OCI-LY1 (cell line): ENCODE results near the gene NBEA.

Experiments used
- H2AFZ ChIP-seq: fragments of 200-600 bp; sonication (generic), shearing (Covaris generic); 2 replicates; pipeline ENCODE4 v1.6.0; 2014; ENCODE audit warnings: antibody characterized with exemption, mild to moderate bottlenecking, low read length
- H3F3A ChIP-seq: fragments of 200-600 bp; sonication (generic), shearing (Covaris generic); 2 replicates; pipeline ENCODE4 v1.6.0; 2014; ENCODE audit warnings: mild to moderate bottlenecking, antibody characterized with exemption, low read length, moderate library complexity; ENCODE audit not compliant: insufficient read depth
- H3K27ac ChIP-seq: fragments of 200-600 bp; sonication (generic); 2 replicates; pipeline ENCODE4 v1.5.1; 2014; ENCODE audit warnings: low read length, mixed run types, mild to moderate bottlenecking, low read depth; ENCODE audit not compliant: poor library complexity, severe bottlenecking
- H3K27me3 ChIP-seq: fragments of 200-600 bp; sonication (generic); 2 replicates; pipeline ENCODE4 v1.6.0; 2014; ENCODE audit warnings: antibody characterized with exemption, mild to moderate bottlenecking, low read length, moderate library complexity; ENCODE audit not compliant: insufficient read depth
- H3K36me3 ChIP-seq: fragments of 200-600 bp; sonication (generic); 2 replicates; pipeline ENCODE4 v1.6.1; 2014; ENCODE audit warnings: mild to moderate bottlenecking, antibody characterized with exemption, low read length, moderate library complexity, mixed read lengths; ENCODE audit not compliant: insufficient read depth
- H3K4me1 ChIP-seq: fragments of 200-600 bp; sonication (generic); 2 replicates; pipeline ENCODE4 v1.5.1; 2014; ENCODE audit warnings: mild to moderate bottlenecking, low read length, moderate library complexity; ENCODE audit not compliant: insufficient read depth, severe bottlenecking
- H3K4me2 ChIP-seq: fragments of 200-600 bp; sonication (generic), shearing (Covaris generic); 2 replicates; pipeline ENCODE4 v1.6.1; 2014; ENCODE audit warnings: low read length
- H3K4me3 ChIP-seq: fragments of 200-600 bp; sonication (generic); 2 replicates; pipeline ENCODE4 v1.5.1; 2014; ENCODE audit warnings: low read length, low read depth, mild to moderate bottlenecking, mixed read lengths; ENCODE audit not compliant: poor library complexity, severe bottlenecking
- H3K79me2 ChIP-seq: fragments of 200-600 bp; shearing (Covaris generic); 2 replicates; pipeline ENCODE4 v1.6.1; 2016; ENCODE audit warnings: mixed run types, low read length, mixed read lengths; ENCODE audit not compliant: insufficient read depth
- H3K9ac ChIP-seq: fragments of 200-600 bp; sonication (generic), shearing (Covaris generic); 2 replicates; pipeline ENCODE4 v1.6.1; 2014; ENCODE audit warnings: mild to moderate bottlenecking, low read length, mixed read lengths
- H3K9me2 ChIP-seq: fragments of 200-600 bp; sonication (generic), shearing (Covaris generic); 2 replicates; pipeline ENCODE4 v1.6.1; 2014; ENCODE audit warnings: low read depth, mild to moderate bottlenecking, low read length, mixed read lengths
- H3K9me3 ChIP-seq: fragments of 200-600 bp; shearing (Covaris generic); 2 replicates; pipeline ENCODE4 v1.6.1; 2014; ENCODE audit warnings: low read length, mixed read lengths
- H4K20me1 ChIP-seq: fragments of 200-600 bp; sonication (generic), shearing (Covaris generic); 2 replicates; pipeline ENCODE4 v1.6.0; 2016; ENCODE audit warnings: mild to moderate bottlenecking, low read length; ENCODE audit not compliant: insufficient read depth
- CTCF ChIP-seq: fragments of 200-600 bp; sonication (generic), shearing (Covaris generic); IDR thresholded peaks from 2 replicates; pipeline ENCODE4 v1.5.1; 2017; ENCODE audit warnings: mild to moderate bottlenecking, antibody characterized with exemption, low read length, moderate library complexity, mixed read lengths
- EZH2 ChIP-seq: fragments of 200-600 bp; sonication (generic), shearing (Covaris generic); IDR thresholded peaks from 2 replicates; pipeline ENCODE4 v1.8.0; 2017; ENCODE audit warnings: borderline replicate concordance, mixed run types, mild to moderate bottlenecking, antibody characterized with exemption, low read length, moderate library complexity, mixed read lengths

NBEA gene

GRCh38 chr13:35697186-35697730, 755.2 kb downstream of the NBEA start:
- H2AFZ ChIP-seq, result no peak overlapping the region
- no peaks in the 10 kb centered on the region for H3K36me3 ChIP-seq
- H3K4me3 ChIP-seq, result no peak overlapping the region
- H3K27me3 ChIP-seq, result no peaks in the 10 kb centered on the region
- H3K9me3 ChIP-seq, result no peaks in the 10 kb centered on the region
- no peak overlapping the region for H3K27ac ChIP-seq
- no peaks in the 10 kb centered on the region for H3K9me2 ChIP-seq
- no peak for TF ChIP-seq EZH2
- no peak for TF ChIP-seq CTCF
- no peak overlapping the region for H3K9ac ChIP-seq
- no peak overlapping the region for H3K4me2 ChIP-seq
- no peaks in the 10 kb centered on the region for H3F3A ChIP-seq
- no peaks in the 10 kb centered on the region for H3K4me1 ChIP-seq
- H3K79me2 ChIP-seq, result no peaks in the 10 kb centered on the region
- no peaks in the 10 kb centered on the region for H4K20me1 ChIP-seq

- H3K36me3 ChIP-seq, result no peaks in the 10 kb centered on the region
- no peaks in the 10 kb centered on the region for H3K27me3 ChIP-seq
- no peaks in the 10 kb centered on the region for H3K79me2 ChIP-seq
- H2AFZ ChIP-seq, result no peak overlapping the region
- H4K20me1 ChIP-seq, result no peaks in the 10 kb centered on the region
- H3K9me2 ChIP-seq, result no peaks in the 10 kb centered on the region
- H3K27ac ChIP-seq, result no peak overlapping the region
- no peak overlapping the region for H3K4me3 ChIP-seq
- H3K9ac ChIP-seq, result no peak overlapping the region
- no peaks in the 10 kb centered on the region for H3K4me1 ChIP-seq
- no peaks in the 10 kb centered on the region for H3K9me3 ChIP-seq
- TF ChIP-seq CTCF (no peak), EZH2 (no peak)
- H3F3A ChIP-seq, result no peaks in the 10 kb centered on the region
- no peak overlapping the region for H3K4me2 ChIP-seq
Measured at GRCh38 chr13:35698911-35699576, 757.0 kb downstream of the NBEA start.

GRCh38 chr13:35699825-35700510, 757.9 kb downstream of the NBEA start:
- no peak overlapping the region for H3K9ac ChIP-seq
- H3K79me2 ChIP-seq, result no peaks in the 10 kb centered on the region
- TF ChIP-seq CTCF (no peak), EZH2 (no peak)
- no peak overlapping the region for H3K4me3 ChIP-seq
- no peaks in the 10 kb centered on the region for H3K36me3 ChIP-seq
- H3F3A ChIP-seq, result no peaks in the 10 kb centered on the region
- H2AFZ ChIP-seq, result no peak overlapping the region
- H3K9me2 ChIP-seq, result no peaks in the 10 kb centered on the region
- no peaks in the 10 kb centered on the region for H4K20me1 ChIP-seq
- H3K4me2 ChIP-seq, result no peak overlapping the region
- H3K27ac ChIP-seq, result no peak overlapping the region
- no peaks in the 10 kb centered on the region for H3K9me3 ChIP-seq
- H3K27me3 ChIP-seq, result no peaks in the 10 kb centered on the region
- no peaks in the 10 kb centered on the region for H3K4me1 ChIP-seq
